K562 (cell line): ENCODE data around the gene PLK1. TPM values are rescaled to one million over a fixed set of nuclear protein-coding genes. Genes with fewer than 3 reads are reported as not detected.

Experiments used
- AFF1 ChIP-seq, 2 experiments: fragments of 450-650 bp; IDR thresholded peaks; 2 replicates each; pipeline ENCODE4 v1.6.1; 2018; ENCODE audit warnings: mild to moderate bottlenecking in 2 of 2, low read depth in 1 of 2; ENCODE audit not compliant: partially characterized antibody in 2 of 2
- ATF3 ChIP-seq, 2 experiments: fragments of 450-650 bp in 1 of 2; sonication (generic) in 1 of 2; formaldehyde crosslinking in 1 of 2; IDR thresholded peaks in 1 of 2; conservative IDR thresholded peaks in 1 of 2; 2 replicates each; pipeline versions ENCODE4 v1.6.1 to v1.8.1; 2016 to 2023; ENCODE audit warnings: mild to moderate bottlenecking in 2 of 2, moderate library complexity in 2 of 2, inconsistent platforms in 1 of 2, missing genetic modification reagents in 1 of 2
- ATF7 ChIP-seq: fragments of 450-650 bp; IDR thresholded peaks from 2 replicates; pipeline ENCODE4 v1.7.1; 2014; ENCODE audit warnings: mild to moderate bottlenecking, moderate library complexity
- NCOA4 ChIP-seq: fragments of 450-650 bp; IDR thresholded peaks from 2 replicates; pipeline ENCODE4 v1.6.1; 2018; ENCODE audit warnings: mild to moderate bottlenecking; ENCODE audit not compliant: partially characterized antibody
- PHB2 ChIP-seq: fragments of 450-650 bp; IDR thresholded peaks from 2 replicates; pipeline ENCODE4 v1.6.1; 2017; ENCODE audit warnings: low read depth
- SNIP1 ChIP-seq: fragments of 450-650 bp; IDR thresholded peaks from 2 replicates; pipeline ENCODE4 v1.7.1; 2017; ENCODE audit warnings: low read depth, mild to moderate bottlenecking
- SNRNP70 ChIP-seq: fragments of 200-400 bp; formaldehyde crosslinking; optimal IDR thresholded peaks from 2 replicates; pipeline ENCODE3; 2017; ENCODE audit warnings: low read depth, low read length
- THRB ChIP-seq: fragments of 450-650 bp; formaldehyde crosslinking; conservative IDR thresholded peaks from 2 replicates; pipeline ENCODE4 v1.4.0; 2022; ENCODE audit warnings: mild to moderate bottlenecking, missing genetic modification characterization
- ZBTB40 ChIP-seq, 2 experiments: fragments of 450-650 bp in 1 of 2; sonication (generic) in 1 of 2; formaldehyde crosslinking in 1 of 2; IDR thresholded peaks; 2 replicates each; pipeline versions ENCODE4 v1.7.1 to v1.9.0; 2016 to 2022; ENCODE audit warnings: inconsistent platforms in 1 of 2, mild to moderate bottlenecking in 1 of 2, missing genetic modification reagents in 1 of 2
- ZFX ChIP-seq: sonication (generic); formaldehyde crosslinking; IDR thresholded peaks from 2 replicates; pipeline ENCODE4 v1.8.0; 2022; ENCODE audit warnings: mild to moderate bottlenecking, missing genetic modification reagents, moderate library complexity
- polyA plus RNA-seq, 8 experiments: library from polyadenylated mRNA; depleted of rRNA in 4 of 8; stranded (reverse) in 5 of 8; unstranded in 3 of 8; fragments of >200 nt; fragmentation: Nextera tagmentation in 2 of 8; fragmentation: Illumina TruSeq in 1 of 8; extraction: Ambion mirVana in 2 of 8; extraction: Trizol in 1 of 8; gene quantifications; 2 replicates each; pipeline versions ENCODE4 v1.2.1 to v1.2.3, GENCODE V29; 2011 to 2014; ENCODE audit warnings: inconsistent platforms in 1 of 8, missing spikeins in 1 of 8
- total RNA-seq, 7 experiments: library from RNA; depleted of rRNA in 6 of 7; stranded (reverse); fragments of >200 nt in 6 of 7; fragmentation: Illumina TruSeq in 2 of 7; extraction: Trizol in 2 of 7; gene quantifications; 2 replicates each; pipeline versions ENCODE4 v1.2.1 to v1.2.3, GENCODE V29; 2011 to 2021; ENCODE audit warnings: low replicate concordance in 1 of 7

The PLK1 gene
- total and polyA plus RNA-seq, 9 of the 15 experiments (the other 6 are each of a cell fraction or from before 2014, with no cell fraction given): 13.6 to 212 (median 45.5) TPM

- TF ChIP-seq ATF3 (IDR thresholded peaks at IDR 0.05) (peak; percentile 47), ATF3 (CRISPR knock-in tag; conservative IDR thresholded peaks at IDR 0.05) (no peak), NCOA4 (no peak), PHB2 (no peak), THRB (CRISPR knock-in tag) (no peak), ZFX (CRISPR knock-in tag) (no peak), SNRNP70 (no peak), AFF1 (IDR thresholded peaks at IDR 0.05; ENCODE audit: low read depth in 1 of 2, partially characterized antibody in 2 of 2) (no peak), ATF7 (peak; percentile 68), ZBTB40 (IDR thresholded peaks at IDR 0.05) (no peak), ZBTB40 (CRISPR knock-in tag; IDR thresholded peaks at IDR 0.05) (no peak), SNIP1 (no peak)
Measured at GRCh38 chr16:23666571-23667354, 11.9 kb upstream of the PLK1 start (continued).
